Choroid plexus epithelial cell (primary cell): ENCODE data around the gene SLC26A11.

Source experiments
- DNase-seq: peaks from one replicate; pipeline ENCODE4 v3.0.0-alpha.2; 2010; ENCODE audit warnings: low read depth
- H3K4me3 ChIP-seq: 2 replicates; pipeline ENCODE4 v1.5.1; 2011; ENCODE audit warnings: low read depth, mild to moderate bottlenecking, control low read depth, low read length, moderate library complexity
- CTCF ChIP-seq: conservative IDR thresholded peaks from 2 replicates; pipeline ENCODE4 v1.5.1; 2011; ENCODE audit warnings: low read depth, mild to moderate bottlenecking, control low read depth, inconsistent platforms, low read length, moderate library complexity

The SLC26A11 gene

GRCh38 chr17:80203471-80203963 is 16.7 kb upstream of the SLC26A11 start:
- no peak for TF ChIP-seq CTCF
- DNase-seq: no peak

GRCh38 chr17:80204626-80205468 is 15.4 kb upstream of the SLC26A11 start:
- H3K4me3 ChIP-seq: no peak overlapping the region
- no peak for TF ChIP-seq CTCF
- no peak for DNase-seq

More at GRCh38 chr17:80203471-80203963, 16.7 kb upstream of the SLC26A11 start:
- H3K4me3 ChIP-seq: no peak overlapping the region

GRCh38 chr17:80205811-80206210 is 14.4 kb upstream of the SLC26A11 start:
- DNase-seq: no peak
- no peak overlapping the region for H3K4me3 ChIP-seq
- TF ChIP-seq CTCF: no peak

GRCh38 chr17:80208050-80208449 is 12.2 kb upstream of the SLC26A11 start:
- no peak for TF ChIP-seq CTCF
- DNase-seq: no peak

GRCh38 chr17:80209765-80210164 is 10.5 kb upstream of the SLC26A11 start:
- H3K4me3 ChIP-seq: no peak overlapping the region

More at GRCh38 chr17:80208050-80208449, 12.2 kb upstream of the SLC26A11 start:
- H3K4me3 ChIP-seq: no peak overlapping the region

GRCh38 chr17:80210348-80211108 is 9.7 kb upstream of the SLC26A11 start:
- no peak for TF ChIP-seq CTCF
- no peak for DNase-seq
- H3K4me3 ChIP-seq: no peak overlapping the region

More at GRCh38 chr17:80209765-80210164, 10.5 kb upstream of the SLC26A11 start:
- no peak for TF ChIP-seq CTCF
- DNase-seq: no peak
